Heart left ventricle (tissue), 16 donors: Measurements from ENCODE around the gene DHX32. TPM values are rescaled to one million over a fixed set of nuclear protein-coding genes. Genes with fewer than 3 reads are reported as not detected.
"Not testable (repeated sequence)": the region's sequence is repeated elsewhere in the genome, so short reads cannot be mapped to it uniquely, and the experiment has no call there.

ENCODE experiments used
- ATAC-seq, 4 donors: fragments of 200-7000 bp; cut with Tn5 transposase; one replicate each; pipeline ENCODE4 v1.9.1; 2020 to 2022; ENCODE audit warnings: moderate library complexity in 4 of 4, mild to moderate bottlenecking in 3 of 4, moderate number of reproducible peaks in 1 of 4
- DNase-seq, 5 donors: peaks; one replicate each; pipeline ENCODE4 v3.0.0-alpha.2; 2020
- H3K27ac ChIP-seq, 12 donors: fragments of 200-600 bp; sonication (generic) in 4 of 12; one replicate each; pipeline versions ENCODE4 v1.5.0 to v1.8.0; 2016 to 2022; ENCODE audit warnings: mild to moderate bottlenecking in 2 of 12
- H3K27me3 ChIP-seq, 9 donors: fragments of 200-600 bp; sonication (generic) in 2 of 9; one replicate each; pipeline versions ENCODE4 v1.5.1 to v1.8.0; 2016 to 2022; ENCODE audit warnings: mild to moderate bottlenecking in 3 of 9
- H3K36me3 ChIP-seq, 9 donors: fragments of 200-600 bp; sonication (generic) in 2 of 9; one replicate each; pipeline versions ENCODE4 v1.5.0 to v1.8.0; 2018 to 2022; ENCODE audit warnings: mild to moderate bottlenecking in 2 of 9
- H3K4me1 ChIP-seq, 12 donors: fragments of 200-600 bp; sonication (generic) in 4 of 12; one replicate each; pipeline versions ENCODE4 v1.5.0 to v1.8.0; 2016 to 2022; ENCODE audit warnings: mild to moderate bottlenecking in 3 of 12
- H3K4me3 ChIP-seq, 12 donors: fragments of 200-600 bp; sonication (generic) in 4 of 12; one replicate each; pipeline versions ENCODE4 v1.5.0 to v1.8.0; 2017 to 2022; ENCODE audit warnings: mild to moderate bottlenecking in 9 of 12, moderate library complexity in 4 of 12
- H3K9me3 ChIP-seq, 12 donors: fragments of 200-600 bp; sonication (generic) in 4 of 12; one replicate each; pipeline versions ENCODE4 v1.5.0 to v1.8.0; 2016 to 2022; ENCODE audit warnings: mild to moderate bottlenecking in 1 of 12
- CTCF ChIP-seq, 12 donors: fragments of 200-600 bp; sonication (generic) in 4 of 12; IDR thresholded peaks; one replicate each; pipeline versions ENCODE4 v1.5.0 to v1.8.0; 2018 to 2022; ENCODE audit warnings: antibody characterized with exemption in 12 of 12, mild to moderate bottlenecking in 5 of 12
- POLR2A ChIP-seq, 2 donors: fragments of 450-650 bp; IDR thresholded peaks; one replicate each; pipeline ENCODE4 v1.6.1; 2017; ENCODE audit warnings: antibody characterized with exemption in 2 of 2, mild to moderate bottlenecking in 2 of 2, moderate library complexity in 2 of 2
- WGBS, 4 donors: extraction: QIAGEN DNeasy Blood & Tissue Kit in 2 of 4; methylation state at CpG; one replicate each; pipeline versions ENCODE4 v1.1.5 to v1.1.7; 2013 to 2018; 5-methylcytosine and 5-hydroxymethylcytosine counted together
- intact Hi-C, 10 donors: fragments of 100-400 bp; cut with DNase I; formaldehyde crosslinking; loops; one replicate each; pipeline versions ENCODE4 v1.11.1 to v1.14.2; 2022
- polyA plus RNA-seq, 2 donors: library from polyadenylated mRNA; stranded (reverse); fragments of 200-250 nt; gene quantifications; one replicate each; pipeline ENCODE4 v1.2.3, GENCODE V29; 2013
- total RNA-seq, 9 donors: library from RNA; depleted of rRNA in 2 of 9; stranded (reverse); fragments of >200 nt in 2 of 9; fragmentation: NEBNext Ultra II Directional in 3 of 9; extraction: Animal tissue kit (Norgen Biotek cat#: 25700) in 3 of 9; gene quantifications; one replicate each; pipeline versions ENCODE4 v1.1.0 to v1.2.4, GENCODE V29; 2016 to 2023
- donor health status: ischemic (EF 13 %, LVEDD 7.1; RV severe dilation, severe dysfunction).
- donor health status: healthy with polysubstance abuse.
- donor health status: DM: no; HTN: yes; CAD: no.
- donor health status: DM: no; HTN: no; CAD: no.
- donor health status: ischemic (EF 25% LVEDD 6.9; RV normal size, moderate dysfunction).
- donor health status: ischemic (EF 25% LVEDD 5.7; RV mildly dilated, moderate dysfunction).
- donor health status: healthy.
- donor health status: DM: yes; HTN: yes; CAD: no.
- donor health status: ischemic (EF 35%, LVEDD 5.7; RV mildly dilated, moderate dysfunction).
- donor health status: nonischemic (EF 11% LVEDD 7.7; RV severe dilation, severe dysfunction).
- donor health status: DM: yes; HTN: yes; CAD: no.
- donor health status: PGD.
- donor health status: ischemic (EF 29% LVEDD 5.4; RV normal size, mild dysfunction).
- donor health status: nonischemic (EF 23%, LVEDD 6.1; RV moderate dilation, normal function).

DHX32 gene
- total and polyA plus RNA-seq, 11 donors: 24.6 to 60.7 (median 37.9) TPM

GRCh38 chr10:125911990-125912389 lies 30.9 kb upstream of the DHX32 start:
- DNase-seq (no peak), ATAC-seq (no peak)
- 68 to 72% (median 68%) methylated on average over 4 of the region's 4 CpGs for WGBS, 4 donors
- Histone ChIP-seq H3K4me3 (no peak overlapping the region), H3K4me1 (peaks cover 0 to 3% (median 0%) of the 10 kb centered on the region in 12 donors), H3K27me3 (no peaks in the 10 kb centered on the region), H3K9me3 (no peaks in the 10 kb centered on the region), H3K27ac (no peak overlapping the region), H3K36me3 (no peaks in the 10 kb centered on the region)
- TF ChIP-seq POLR2A (IDR thresholded peaks at IDR 0.05): no peak
- TF ChIP-seq CTCF (IDR thresholded peaks at IDR 0.05): no peak
- intact Hi-C loops: no loop called here

DNA sequence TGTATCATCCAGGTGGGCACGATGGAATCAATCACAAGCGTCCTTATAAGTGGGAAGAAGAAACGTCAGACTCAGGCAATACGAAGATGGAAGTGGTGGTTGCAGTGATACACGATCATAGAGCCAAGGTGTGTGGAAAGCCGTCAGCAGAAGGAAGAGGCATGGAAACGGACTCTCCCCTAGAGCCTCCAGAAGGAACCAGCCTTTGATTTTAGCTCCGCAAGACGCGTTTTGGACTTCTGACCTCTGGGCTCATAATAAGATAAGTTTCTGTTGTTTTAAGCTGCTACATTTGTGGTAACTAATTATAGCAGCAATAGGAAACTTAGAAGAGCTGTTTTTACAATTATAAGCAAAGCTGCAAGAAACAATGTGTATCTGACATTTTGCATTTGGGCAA lies 30.1 kb upstream of the DHX32 start:
- no peak overlapping the region for H3K27ac ChIP-seq
- peaks cover 0 to 8% (median 0%) of the 10 kb centered on the region in 12 donors for H3K4me1 ChIP-seq
- no peak overlapping the region for H3K4me3 ChIP-seq
- H3K36me3 ChIP-seq: no peaks in the 10 kb centered on the region
- H3K9me3 ChIP-seq: no peaks in the 10 kb centered on the region
- no peaks in the 10 kb centered on the region for H3K27me3 ChIP-seq
- TF ChIP-seq POLR2A (IDR thresholded peaks at IDR 0.05) (no peak), CTCF (IDR thresholded peaks at IDR 0.05) (no peak)
- intact Hi-C loops: no loop called here
- WGBS, 4 donors: 47 to 75% (median 67%) methylated on average over 10 of the region's 10 CpGs
- DNase-seq (no peak), ATAC-seq (no peak)

DNA sequence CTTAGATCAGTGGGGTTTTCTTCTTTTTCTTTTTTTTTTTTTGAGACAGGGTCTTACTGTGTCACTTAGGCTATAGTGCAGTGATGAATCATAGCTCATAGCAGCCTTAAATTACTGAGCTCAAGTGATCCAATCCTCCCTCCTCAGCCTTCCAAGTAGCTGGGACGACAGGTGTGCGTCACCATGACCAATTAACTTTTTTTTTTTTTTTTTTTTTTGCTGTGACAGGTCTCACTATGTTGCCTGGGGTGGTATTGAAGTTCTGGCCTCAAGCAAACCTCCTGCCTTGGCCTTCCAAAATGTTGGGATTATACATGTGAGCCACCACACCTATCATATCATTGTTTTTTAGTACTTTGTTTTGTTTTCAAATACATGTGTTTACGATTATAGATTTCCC lies 28.4 kb upstream of the DHX32 start:
- ATAC-seq, H3K4me3 ChIP-seq, H3K9me3 ChIP-seq, H3K36me3 ChIP-seq, H3K4me1 ChIP-seq, H3K27me3 ChIP-seq, H3K27ac ChIP-seq, intact Hi-C loops, DNase-seq: not testable (repeated sequence)
- WGBS, 4 donors: 50 to 90% (median 59%) methylated on average over 3 of the region's 3 CpGs

DNA sequence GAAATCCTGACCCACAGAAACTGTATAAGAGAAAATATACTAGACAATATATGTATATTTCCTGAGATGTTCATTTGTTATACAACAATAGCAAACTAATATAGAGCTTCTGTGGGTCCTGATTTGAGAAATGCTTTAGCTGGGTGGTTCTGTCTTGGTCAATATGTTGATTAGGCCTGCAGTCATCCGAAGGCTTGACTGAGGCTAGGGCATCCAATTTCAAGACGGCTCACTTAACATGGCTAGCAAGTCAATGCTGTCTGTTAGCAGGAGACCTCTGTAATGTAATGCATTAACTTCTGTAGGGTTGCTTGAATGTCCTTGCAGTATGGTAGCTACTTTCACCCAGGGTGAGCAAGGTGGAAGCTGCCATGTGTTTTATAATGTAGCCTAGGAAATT lies 27.7 kb upstream of the DHX32 start:
- H3K27me3 ChIP-seq, H3K4me3 ChIP-seq, H3K4me1 ChIP-seq, DNase-seq, H3K27ac ChIP-seq, intact Hi-C loops, H3K9me3 ChIP-seq, H3K36me3 ChIP-seq: not testable (repeated sequence)
- ATAC-seq: peak in 1 of 4 donors; percentile 27
- WGBS, 4 donors: 50 to 71% (median 59%) methylated on average over 2 of the region's 2 CpGs

- ATAC-seq, H3K9me3 ChIP-seq, H3K4me1 ChIP-seq, intact Hi-C loops, H3K4me3 ChIP-seq, H3K36me3 ChIP-seq, H3K27ac ChIP-seq, DNase-seq, H3K27me3 ChIP-seq: not testable (repeated sequence)
- WGBS, 4 donors: 73 to 96% (median 88%) methylated on average over 2 of the region's 2 CpGs
Measured at GRCh38 chr10:125907598-125907997, 26.5 kb upstream of the DHX32 start.

- H3K4me3 ChIP-seq, H3K9me3 ChIP-seq, H3K36me3 ChIP-seq, DNase-seq, H3K27me3 ChIP-seq, H3K4me1 ChIP-seq, intact Hi-C loops: not testable (repeated sequence)
- WGBS, 4 donors: 69 to 76% (median 73%) methylated on average over 5 of the region's 5 CpGs
- peak overlapping the region in 2 of 12 donors; percentile 19 for H3K27ac ChIP-seq
- peak in 1 of 4 donors; percentile 56 for ATAC-seq
Measured at GRCh38 chr10:125905069-125905994, 24.2 kb upstream of the DHX32 start.

- DNase-seq: not testable (repeated sequence)
Measured at GRCh38 chr10:125903135-125903640, 22.1 kb upstream of the DHX32 start.

GRCh38 chr10:125900963-125901362 lies 19.9 kb upstream of the DHX32 start:
- H3K27ac ChIP-seq, intact Hi-C loops, ATAC-seq, H3K4me1 ChIP-seq, H3K9me3 ChIP-seq, H3K27me3 ChIP-seq, H3K4me3 ChIP-seq, DNase-seq, H3K36me3 ChIP-seq: not testable (repeated sequence)
- 84 to 94% (median 85%) methylated on average over 3 of the region's 3 CpGs for WGBS, 4 donors

More at GRCh38 chr10:125903135-125903640, 22.1 kb upstream of the DHX32 start:
- WGBS, 4 donors: 71 to 84% (median 78%) methylated on average over 3 of the region's 3 CpGs
- H3K4me1 ChIP-seq, H3K9me3 ChIP-seq, H3K4me3 ChIP-seq, H3K27me3 ChIP-seq, ATAC-seq, H3K36me3 ChIP-seq, H3K27ac ChIP-seq: not testable (repeated sequence)
- intact Hi-C loops: loop anchor here in 1 of 10 donors (2.0 kb wide), 1 partner anchor 32 kb away; no protein-coding TSS in a partner anchor

DNA sequence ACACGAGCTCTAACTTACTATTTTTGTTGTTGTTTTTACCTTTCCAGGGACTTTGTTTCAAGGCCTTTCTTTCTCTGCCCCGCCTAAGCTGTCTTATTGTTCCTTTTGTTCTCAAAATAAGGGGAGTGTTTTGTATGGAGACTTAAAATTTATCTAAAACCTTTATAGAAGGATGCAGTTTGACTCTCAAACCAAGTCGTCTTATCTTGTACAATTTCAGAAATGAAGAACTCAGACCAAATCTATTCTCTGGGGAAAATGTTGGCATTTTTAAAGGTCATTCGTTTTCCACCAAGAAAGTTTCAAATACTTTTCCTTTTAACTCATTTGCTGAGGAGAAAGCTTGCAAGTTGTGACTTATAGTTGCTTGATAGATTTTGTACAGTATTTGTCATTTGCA lies 16.2 kb upstream of the DHX32 start:
- H3K36me3 ChIP-seq, intact Hi-C loops, DNase-seq, H3K9me3 ChIP-seq, H3K27ac ChIP-seq, H3K27me3 ChIP-seq, ATAC-seq: not testable (repeated sequence)
- H3K4me3 ChIP-seq: peak overlapping the region in 10 of 12 donors; percentile 63 to 98 (median 83)
- 27 to 35% (median 33%) methylated on average over 4 of the region's 4 CpGs for WGBS, 4 donors
- H3K4me1 ChIP-seq: peaks cover 0 to 34% (median 8%) of the 10 kb centered on the region in 12 donors
